Measurements from ENCODE around the gene CACNA2D3.

The CACNA2D3 gene

GRCh38 chr3:55007971-55008370 lies 885.6 kb downstream of the CACNA2D3 start:
- DNase-seq (ENCODE audit: low spot score) = no peak

- DNase-seq (ENCODE audit: low spot score) = no peak
These were observed 887.0 kb downstream of the CACNA2D3 start for GRCh38 chr3:55009372-55009771.

GRCh38 chr3:55012091-55012490 lies 889.7 kb downstream of the CACNA2D3 start:
- no peak for DNase-seq (ENCODE audit: low spot score)

- no peak for DNase-seq (ENCODE audit: low spot score)
These were observed 891.0 kb downstream of the CACNA2D3 start for GRCh38 chr3:55013145-55013925.

- no peak for DNase-seq (ENCODE audit: low spot score)
These were observed 891.7 kb downstream of the CACNA2D3 start for GRCh38 chr3:55014081-55014480.

- DNase-seq (ENCODE audit: low spot score) = no peak
These were observed 892.6 kb downstream of the CACNA2D3 start for GRCh38 chr3:55014906-55015305.

GRCh38 chr3:55017876-55018275 lies 895.5 kb downstream of the CACNA2D3 start:
- no peak for DNase-seq (ENCODE audit: low spot score)

GRCh38 chr3:55030938-55031337 lies 908.6 kb downstream of the CACNA2D3 start:
- no peak for DNase-seq (ENCODE audit: low spot score)

- DNase-seq (ENCODE audit: low spot score) = no peak
These were observed 914.7 kb downstream of the CACNA2D3 start for GRCh38 chr3:55036883-55037577.

GRCh38 chr3:55042591-55042990 lies 920.2 kb downstream of the CACNA2D3 start:
- no peak for DNase-seq (ENCODE audit: low spot score)

GRCh38 chr3:55044486-55044885 lies 922.1 kb downstream of the CACNA2D3 start:
- DNase-seq (ENCODE audit: low spot score) = no peak

- no peak for DNase-seq (ENCODE audit: low spot score)
These were observed 936.8 kb downstream of the CACNA2D3 start for GRCh38 chr3:55059027-55059629.

GRCh38 chr3:55060896-55061719 lies 938.8 kb downstream of the CACNA2D3 start:
- no peak for DNase-seq (ENCODE audit: low spot score)

- DNase-seq (ENCODE audit: low spot score) = no peak
These were observed 939.3 kb downstream of the CACNA2D3 start for GRCh38 chr3:55061720-55062034.

- DNase-seq (ENCODE audit: low spot score) = no peak
These were observed 941.8 kb downstream of the CACNA2D3 start for GRCh38 chr3:55064164-55064563.

- DNase-seq (ENCODE audit: low spot score) = no peak
These were observed 943.0 kb downstream of the CACNA2D3 start for GRCh38 chr3:55065331-55065730.

- DNase-seq (ENCODE audit: low spot score) = no peak
These were observed 944.2 kb downstream of the CACNA2D3 start for GRCh38 chr3:55066551-55067047.

GRCh38 chr3:55069950-55070349 lies 947.6 kb downstream of the CACNA2D3 start:
- DNase-seq (ENCODE audit: low spot score) = no peak

GRCh38 chr3:55074796-55075195 lies 952.4 kb downstream of the CACNA2D3 start:
- DNase-seq (ENCODE audit: low spot score) = no peak

- DNase-seq (ENCODE audit: low spot score) = no peak
These were observed 953.5 kb downstream of the CACNA2D3 start for GRCh38 chr3:55075846-55076245.

- DNase-seq (ENCODE audit: low spot score) = no peak
These were observed 955.4 kb downstream of the CACNA2D3 start for GRCh38 chr3:55077726-55078125.

- DNase-seq (ENCODE audit: low spot score) = no peak
These were observed 956.5 kb downstream of the CACNA2D3 start for GRCh38 chr3:55078876-55079275.

Data from ecto neural progenitor cell (in vitro differentiated cells).